H9 (cell line): Measurements from ENCODE around the gene ANKRD42. TPM values are rescaled to one million over a fixed set of nuclear protein-coding genes. Genes with fewer than 3 reads are reported as not detected.

Experiments used
- DNase-seq: peaks from one replicate; pipeline ENCODE4 v3.0.0-alpha.2; 2017
- H2AFZ ChIP-seq: one replicate; pipeline ENCODE4 v1.6.1; 2013; ENCODE audit warnings: mild to moderate bottlenecking, low read length, control low read depth, moderate library complexity
- H2AK5ac ChIP-seq: 2 replicates; pipeline ENCODE4 v1.6.1; 2013; ENCODE audit warnings: low read length, control low read depth, mixed read lengths; ENCODE audit not compliant: insufficient read length
- H2BK120ac ChIP-seq: one replicate; pipeline ENCODE4 v1.6.1; 2013; ENCODE audit warnings: low read depth, mild to moderate bottlenecking, low read length, control low read depth, inconsistent platforms; ENCODE audit not compliant: poor library complexity, severe bottlenecking
- H2BK12ac ChIP-seq: 2 replicates; pipeline ENCODE4 v1.6.1; 2013; ENCODE audit warnings: low read length, control low read depth, mixed read lengths, low read depth; ENCODE audit not compliant: insufficient read length
- H2BK15ac ChIP-seq: 2 replicates; pipeline ENCODE4 v1.6.1; 2013; ENCODE audit warnings: low read depth, low read length, control low read depth
- H2BK20ac ChIP-seq: one replicate; pipeline ENCODE4 v1.6.1; 2013; ENCODE audit warnings: low read depth, mild to moderate bottlenecking, low read length, control low read depth, inconsistent platforms; ENCODE audit not compliant: poor library complexity, severe bottlenecking
- H2BK5ac ChIP-seq: 2 replicates; pipeline ENCODE4 v1.6.1; 2013; ENCODE audit warnings: low read length, control low read depth, mixed read lengths; ENCODE audit not compliant: insufficient read length
- H3K14ac ChIP-seq: 2 replicates; pipeline ENCODE4 v1.6.1; 2013; ENCODE audit warnings: low read length, control low read depth; ENCODE audit not compliant: insufficient read depth
- H3K18ac ChIP-seq: 2 replicates; pipeline ENCODE4 v1.6.1; 2013; ENCODE audit warnings: low read depth, mild to moderate bottlenecking, mixed read lengths, low read length, control low read depth; ENCODE audit not compliant: insufficient read length
- H3K23ac ChIP-seq: 2 replicates; pipeline ENCODE4 v1.6.1; 2013; ENCODE audit warnings: low read length, control low read depth, mixed read lengths, low read depth; ENCODE audit not compliant: insufficient read length
- H3K23me2 ChIP-seq: 2 replicates; pipeline ENCODE4 v1.6.1; 2013; ENCODE audit warnings: low read depth, mild to moderate bottlenecking, mixed read lengths, low read length, control low read depth; ENCODE audit not compliant: insufficient read length, poor library complexity, severe bottlenecking
- H3K27ac ChIP-seq: 2 replicates; pipeline ENCODE4 v1.5.1; 2013; ENCODE audit warnings: low read length, control low read depth, mixed read lengths, low read depth; ENCODE audit not compliant: insufficient read length
- H3K27me3 ChIP-seq: 2 replicates; pipeline ENCODE4 v1.6.1; 2013; ENCODE audit warnings: low read length, control low read depth, inconsistent platforms; ENCODE audit not compliant: insufficient read depth
- H3K4ac ChIP-seq: 2 replicates; pipeline ENCODE4 v1.6.1; 2013; ENCODE audit warnings: low read depth, mild to moderate bottlenecking, control low read depth, inconsistent platforms, low read length, moderate library complexity
- H3K4me1 ChIP-seq: 2 replicates; pipeline ENCODE4 v1.6.1; 2013; ENCODE audit warnings: low read length, control low read depth, inconsistent platforms; ENCODE audit not compliant: insufficient read depth
- H3K4me2 ChIP-seq: 2 replicates; pipeline ENCODE4 v1.6.1; 2013; ENCODE audit warnings: low read length, control low read depth, mixed read lengths; ENCODE audit not compliant: insufficient read length, insufficient read depth
- H3K56ac ChIP-seq: 2 replicates; pipeline ENCODE4 v1.6.1; 2013; ENCODE audit warnings: low read depth, mild to moderate bottlenecking, mixed read lengths, low read length, control low read depth; ENCODE audit not compliant: insufficient read length
- H3K79me1 ChIP-seq: 2 replicates; pipeline ENCODE4 v1.6.1; 2013; ENCODE audit warnings: low read depth, mild to moderate bottlenecking, moderate library complexity, low read length, control low read depth, inconsistent platforms; ENCODE audit not compliant: insufficient read depth, poor library complexity, severe bottlenecking
- H3K79me2 ChIP-seq: 2 replicates; pipeline ENCODE4 v1.6.1; 2013; ENCODE audit warnings: low read length, control low read depth, inconsistent platforms; ENCODE audit not compliant: insufficient read depth
- H3K9ac ChIP-seq: 2 replicates; pipeline ENCODE4 v1.6.1; 2013; ENCODE audit warnings: low read length, control low read depth, mixed read lengths; ENCODE audit not compliant: insufficient read length; ENCODE audit errors: extremely low read depth
- H3K9me3 ChIP-seq: one replicate; pipeline ENCODE4 v1.6.1; 2013; ENCODE audit warnings: low read depth, low read length, inconsistent platforms; ENCODE audit not compliant: control insufficient read depth
- H3T11ph ChIP-seq: one replicate; pipeline ENCODE4 v1.6.1; 2013; ENCODE audit warnings: mild to moderate bottlenecking, low read length, control low read depth, inconsistent platforms
- H4K20me1 ChIP-seq: one replicate; pipeline ENCODE4 v1.6.1; 2013; ENCODE audit not compliant: control insufficient read depth, insufficient read length, insufficient read depth
- H4K5ac ChIP-seq: 2 replicates; pipeline ENCODE4 v1.6.1; 2013; ENCODE audit warnings: low read depth, mild to moderate bottlenecking, mixed read lengths, low read length, control low read depth; ENCODE audit not compliant: insufficient read length
- H4K8ac ChIP-seq: replicated peaks from 2 replicates; pipeline ENCODE4 v1.6.1; 2013; ENCODE audit warnings: low read length, control low read depth, mixed read lengths, low read depth; ENCODE audit not compliant: insufficient read length
- H4K91ac ChIP-seq: 2 replicates; pipeline ENCODE4 v1.6.1; 2013; ENCODE audit warnings: low read depth, mild to moderate bottlenecking, moderate library complexity, mixed read lengths, low read length, control low read depth; ENCODE audit not compliant: insufficient read length
- H3K27ac Mint-ChIP-seq, 3 experiments: 2 replicates in 2 of 3; 3 replicates in 1 of 3; pipeline ENCODE4 v1.8.0; 2020 to 2021; ENCODE audit warnings: mixed read lengths in 3 of 3, mild to moderate bottlenecking in 1 of 3, moderate library complexity in 1 of 3
- H3K27me3 Mint-ChIP-seq: 2 replicates; pipeline ENCODE4 v1.8.0; 2021; ENCODE audit warnings: low read depth, mild to moderate bottlenecking, moderate library complexity, mixed read lengths
- H3K36me3 Mint-ChIP-seq, 3 experiments: 2 replicates in 2 of 3; 3 replicates in 1 of 3; pipeline ENCODE4 v1.8.0; 2020 to 2021; ENCODE audit warnings: low read depth in 3 of 3, mixed read lengths in 3 of 3; ENCODE audit not compliant: insufficient read depth in 1 of 3
- H3K4me1 Mint-ChIP-seq, 2 experiments: 2 replicates each; pipeline ENCODE4 v1.8.0; 2020; ENCODE audit warnings: mixed read lengths in 2 of 2
- H3K4me3 Mint-ChIP-seq, 2 experiments: 2 replicates in 1 of 2; 3 replicates in 1 of 2; pipeline ENCODE4 v1.8.0; 2020 to 2021; ENCODE audit warnings: mild to moderate bottlenecking in 2 of 2, mixed read lengths in 2 of 2, moderate library complexity in 1 of 2
- H3K9me3 Mint-ChIP-seq, 2 experiments: 2 replicates in 1 of 2; 3 replicates in 1 of 2; pipeline ENCODE4 v1.8.0; 2020; ENCODE audit warnings: mild to moderate bottlenecking in 2 of 2, mixed read lengths in 2 of 2, moderate library complexity in 1 of 2
- CTCF ChIP-seq: fragments of 200-600 bp; sonication (generic); conservative IDR thresholded peaks from 3 replicates; pipeline ENCODE4 v1.8.0; 2021; ENCODE audit warnings: antibody characterized with exemption, mild to moderate bottlenecking
- WGBS: extraction: QIAGEN DNeasy Blood & Tissue Kit; methylation state at CpG from one replicate; pipeline ENCODE4 v1.1.7; 2013; ENCODE audit warnings: missing lambda C conversion rate, low lambda C conversion rate, mixed read lengths; ENCODE audit not compliant: insufficient read length; ENCODE audit errors: extremely low coverage; 5-methylcytosine and 5-hydroxymethylcytosine counted together
- total RNA-seq: library from RNA; stranded (reverse); gene quantifications from 2 replicates; pipeline ENCODE4 v1.2.1, GENCODE V29; 2021

The ANKRD42 gene
- total RNA-seq, 1 experiment from 2014 or later: 4.9 TPM

- no peak overlapping the region for H3K4me2 ChIP-seq
- no peaks in the 10 kb centered on the region for H3K9me3 ChIP-seq
Measured at GRCh38 chr11:83195649-83196048, 2.1 kb downstream of the ANKRD42 start.

More at GRCh38 chr11:83195649-83196048, 2.1 kb downstream of the ANKRD42 start:
- Histone ChIP-seq H4K20me1 (no peaks in the 10 kb centered on the region), H2BK15ac (no peak overlapping the region), H3K79me1 (no peaks in the 10 kb centered on the region), H3K56ac (no peak overlapping the region), H4K8ac (no peak overlapping the region), H3K14ac (no peak overlapping the region), H2AFZ (no peak overlapping the region), H4K91ac (no peak overlapping the region), H2BK5ac (no peak overlapping the region), H3K23me2 (peaks cover 19% of the 10 kb centered on the region), H2BK12ac (no peak overlapping the region), H3K27me3 (no peaks in the 10 kb centered on the region; the same call in 1 of the 2 replicates), H3K23ac (no peak overlapping the region), H2AK5ac (no peak overlapping the region), H3K27ac (no peak overlapping the region), H3K79me2 (peaks cover 7% of the 10 kb centered on the region; the same call in 1 of the 2 replicates), H2BK120ac (no peak overlapping the region), H3T11ph (no peak overlapping the region), H3K4me1 (no peaks in the 10 kb centered on the region), H2BK20ac (no peak overlapping the region), H3K4ac (no peak overlapping the region), H3K9ac (no peak overlapping the region), H3K18ac (no peak overlapping the region), H4K5ac (no peak overlapping the region)
- H3K27me3 Mint-ChIP-seq: peaks cover 2% of the 10 kb centered on the region
- no peak for DNase-seq
- WGBS: no CpG with 5 or more reads among the region's 8 CpGs
- no peak overlapping the region for H3K27ac Mint-ChIP-seq
- H3K4me1 Mint-ChIP-seq: peaks cover 13% of the 10 kb centered on the region in 2 experiments
- H3K9me3 Mint-ChIP-seq: no peaks in the 10 kb centered on the region
- TF ChIP-seq CTCF: no peak
- no peak overlapping the region for H3K4me3 Mint-ChIP-seq
- peaks cover 3 to 22% (median 17%) of the 10 kb centered on the region in 3 experiments; a peak in 5 of 7 replicates for H3K36me3 Mint-ChIP-seq
